ENCODE data around the gene RAB9A. TPM values are rescaled to one million over a fixed set of nuclear protein-coding genes. Genes with fewer than 3 reads are reported as not detected.
"Not testable (repeated sequence)": the region's sequence is repeated elsewhere in the genome, so short reads cannot be mapped to it uniquely, and the experiment has no call there.

RAB9A gene
- total RNA-seq, 1 experiment from 2014 or later, result 25.8 TPM

GRCh38 chrX:13730523-13730922, 41.6 kb downstream of the RAB9A start:
- BruUV-seq (replicated peaks); POLR2A ChIA-PET (ENCODE audit: low non-redundant PET): not testable (repeated sequence)
- intact Hi-C loops (cut with micrococcal nuclease; ENCODE audit: unreplicated experiment), result loop anchor here (5.0 kb wide), 1 partner anchor 78 kb away; the partner anchor contains the start of gene TCEANC

DNA sequence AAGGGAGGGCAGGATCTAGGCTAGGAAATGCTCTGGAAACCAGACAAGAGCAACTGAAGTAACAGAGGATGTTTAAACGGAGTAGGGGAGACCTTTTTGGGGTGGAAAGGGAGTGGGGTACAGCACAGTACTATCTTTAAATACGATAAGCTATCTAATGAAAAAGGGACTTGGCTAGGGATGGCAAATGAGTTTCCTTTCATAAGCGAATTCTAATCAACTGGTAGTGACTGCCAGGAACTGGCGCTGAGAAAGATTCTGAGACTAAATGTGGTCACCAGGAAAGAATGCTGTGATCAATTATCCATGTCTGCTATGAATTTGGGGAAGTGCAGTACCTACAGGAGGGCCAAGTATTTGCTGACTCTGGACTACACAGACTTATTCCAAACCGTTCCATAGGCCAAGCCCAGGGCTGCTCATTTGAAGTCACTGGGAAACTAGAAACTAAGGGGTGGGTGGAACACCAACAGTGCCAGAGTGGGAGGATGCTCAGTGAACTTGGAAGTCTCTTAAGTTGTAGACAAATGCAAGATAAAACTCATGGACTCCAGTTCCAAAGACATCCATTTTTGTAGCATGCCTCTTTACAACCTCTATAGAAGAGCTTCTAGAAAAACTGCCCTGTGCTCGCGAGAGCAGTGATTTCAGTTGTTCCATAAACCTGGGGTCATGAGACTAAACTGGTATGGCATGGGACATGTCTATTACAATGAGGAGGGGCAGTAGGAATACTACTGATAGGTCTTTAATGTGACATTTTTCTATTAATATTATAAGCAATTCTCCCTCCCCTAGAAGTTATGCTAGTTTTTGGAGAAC, 43.5 kb downstream of the RAB9A start:
- POLR2A ChIA-PET (ENCODE audit: low non-redundant PET), result no interaction called here
- intact Hi-C loops (cut with micrococcal nuclease; ENCODE audit: unreplicated experiment), result loop anchor here (5.0 kb wide), 1 partner anchor 80 kb away; the partner anchor contains the start of gene TCEANC
- Histone ChIP-seq H3K4me1 (ENCODE audit: insufficient read depth, low read length, poor library complexity, severe bottlenecking) (no peaks in the 10 kb centered on the region), H3K27me3 (replicated peaks; ENCODE audit: insufficient read depth, low read depth, low read length, poor library complexity) (no peaks in the 10 kb centered on the region), H3K9me3 (ENCODE audit: low read depth, low read length, poor library complexity, severe bottlenecking) (no peaks in the 10 kb centered on the region), H3K4me3 (ENCODE audit: low read depth, low read length, poor library complexity, severe bottlenecking) (no peak overlapping the region), H3K36me3 (ENCODE audit: insufficient read depth, low read length, poor library complexity, severe bottlenecking) (no peaks in the 10 kb centered on the region), H3K27ac (ENCODE audit: low read depth, low read length, poor library complexity, severe bottlenecking) (no peak overlapping the region)
- no TSS peak for BruUV-seq (replicated peaks)
- CTCF ChIA-PET, result no interaction called here
- peak; percentile 5 for DNase-seq (ENCODE audit: low spot score)
- TF ChIP-seq, protein P1, sequence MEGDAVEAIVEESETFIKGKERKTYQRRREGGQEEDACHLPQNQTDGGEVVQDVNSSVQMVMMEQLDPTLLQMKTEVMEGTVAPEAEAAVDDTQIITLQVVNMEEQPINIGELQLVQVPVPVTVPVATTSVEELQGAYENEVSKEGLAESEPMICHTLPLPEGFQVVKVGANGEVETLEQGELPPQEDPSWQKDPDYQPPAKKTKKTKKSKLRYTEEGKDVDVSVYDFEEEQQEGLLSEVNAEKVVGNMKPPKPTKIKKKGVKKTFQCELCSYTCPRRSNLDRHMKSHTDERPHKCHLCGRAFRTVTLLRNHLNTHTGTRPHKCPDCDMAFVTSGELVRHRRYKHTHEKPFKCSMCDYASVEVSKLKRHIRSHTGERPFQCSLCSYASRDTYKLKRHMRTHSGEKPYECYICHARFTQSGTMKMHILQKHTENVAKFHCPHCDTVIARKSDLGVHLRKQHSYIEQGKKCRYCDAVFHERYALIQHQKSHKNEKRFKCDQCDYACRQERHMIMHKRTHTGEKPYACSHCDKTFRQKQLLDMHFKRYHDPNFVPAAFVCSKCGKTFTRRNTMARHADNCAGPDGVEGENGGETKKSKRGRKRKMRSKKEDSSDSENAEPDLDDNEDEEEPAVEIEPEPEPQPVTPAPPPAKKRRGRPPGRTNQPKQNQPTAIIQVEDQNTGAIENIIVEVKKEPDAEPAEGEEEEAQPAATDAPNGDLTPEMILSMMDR (conservative IDR thresholded peaks at IDR 0.05; ENCODE audit: low read depth, low read length), result no peak

More at GRCh38 chrX:13730523-13730922, 41.6 kb downstream of the RAB9A start:
- H3K9me3 ChIP-seq (ENCODE audit: low read depth, low read length, poor library complexity, severe bottlenecking); H3K4me3 ChIP-seq (ENCODE audit: low read depth, low read length, poor library complexity, severe bottlenecking); CTCF ChIA-PET; H3K27ac ChIP-seq (ENCODE audit: low read depth, low read length, poor library complexity, severe bottlenecking); DNase-seq (ENCODE audit: low spot score); H3K27me3 ChIP-seq (replicated peaks; ENCODE audit: insufficient read depth, low read depth, low read length, poor library complexity); H3K4me1 ChIP-seq (ENCODE audit: insufficient read depth, low read length, poor library complexity, severe bottlenecking); H3K36me3 ChIP-seq (ENCODE audit: insufficient read depth, low read length, poor library complexity, severe bottlenecking): not testable (repeated sequence)

DNA sequence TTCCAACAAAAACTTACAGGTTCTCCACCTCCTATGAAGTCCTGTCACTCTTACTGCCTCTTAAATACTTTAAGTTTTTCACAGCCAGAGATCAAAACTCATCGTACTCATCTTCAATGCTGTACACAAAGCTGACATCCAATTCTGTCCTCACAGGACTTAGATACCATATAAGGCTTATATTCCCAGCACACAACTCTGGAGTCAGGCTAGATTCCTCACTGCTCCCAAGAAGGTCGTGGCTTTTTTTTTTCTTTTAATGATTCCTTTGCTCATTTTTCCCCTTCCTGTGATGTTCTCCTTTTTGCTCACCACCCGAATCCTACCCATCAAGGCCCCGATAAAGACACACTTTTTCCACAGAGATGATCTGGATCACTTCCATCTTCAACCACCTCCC, 44.6 kb downstream of the RAB9A start:
- TF ChIP-seq EZH2 (IDR thresholded peaks at IDR 0.05; ENCODE audit: borderline replicate concordance, low read depth, low read length, poor library complexity, severe bottlenecking), result no peak
- TF ChIP-seq, protein P1 (conservative IDR thresholded peaks at IDR 0.05; ENCODE audit: low read depth, low read length), result no peak
- intact Hi-C loops (cut with micrococcal nuclease; ENCODE audit: unreplicated experiment), result loop anchor here (5.0 kb wide), 1 partner anchor 81 kb away; the partner anchor contains the start of gene TCEANC
- peak overlapping the region; percentile 82 for H3K27ac ChIP-seq (ENCODE audit: low read depth, low read length, poor library complexity, severe bottlenecking)
- H3K9me3 ChIP-seq (ENCODE audit: low read depth, low read length, poor library complexity, severe bottlenecking), result no peaks in the 10 kb centered on the region
- no peak for DNase-seq (ENCODE audit: low spot score)
- CTCF ChIA-PET, result interaction anchor here (0.6 kb wide), 1 partner anchor 28 kb away, joined by 4 read pairs; no protein-coding TSS in a partner anchor
- H3K4me1 ChIP-seq (ENCODE audit: insufficient read depth, low read length, poor library complexity, severe bottlenecking), result no peaks in the 10 kb centered on the region
- no peaks in the 10 kb centered on the region for H3K27me3 ChIP-seq (replicated peaks; ENCODE audit: insufficient read depth, low read depth, low read length, poor library complexity)
- POLR2A ChIA-PET (ENCODE audit: low non-redundant PET), result no interaction called here
- H3K36me3 ChIP-seq (ENCODE audit: insufficient read depth, low read length, poor library complexity, severe bottlenecking), result no peaks in the 10 kb centered on the region
- BruUV-seq (replicated peaks), result TSS peak; percentile 60
- H3K4me3 ChIP-seq (ENCODE audit: low read depth, low read length, poor library complexity, severe bottlenecking), result peak overlapping the region; percentile 73
